ENCODE measurements around the gene STIP1.

GRCh38 chr11:64196626-64197025 is 10.7 kb downstream of the STIP1 start:
- TF ChIP-seq POLR2A (IDR thresholded peaks at IDR 0.05; ENCODE audit: low read depth, low read length) (no peak), POLR2AphosphoS5 (IDR thresholded peaks at IDR 0.05; ENCODE audit: low read depth, low read length) (no peak), TAF1 (IDR thresholded peaks at IDR 0.05; ENCODE audit: borderline replicate concordance, low read depth, low read length) (no peak)
